ENCODE data around the gene RIPOR3. TPM values are rescaled to one million over a fixed set of nuclear protein-coding genes. Genes with fewer than 3 reads are reported as not detected.
A peak's percentile ranks its signal among the peaks of the same experiment; 100 is the strongest.
"Not testable (repeated sequence)": the region's sequence is repeated elsewhere in the genome, so short reads cannot be mapped to it uniquely, and the experiment has no call there.

Gene RIPOR3
- total RNA-seq, 1 donor from 2014 or later = 1.2 TPM

- peak; percentile 61 for ATAC-seq
Measured at GRCh38 chr20:50569864-50570836, 121.2 kb downstream of the RIPOR3 start.

DNA sequence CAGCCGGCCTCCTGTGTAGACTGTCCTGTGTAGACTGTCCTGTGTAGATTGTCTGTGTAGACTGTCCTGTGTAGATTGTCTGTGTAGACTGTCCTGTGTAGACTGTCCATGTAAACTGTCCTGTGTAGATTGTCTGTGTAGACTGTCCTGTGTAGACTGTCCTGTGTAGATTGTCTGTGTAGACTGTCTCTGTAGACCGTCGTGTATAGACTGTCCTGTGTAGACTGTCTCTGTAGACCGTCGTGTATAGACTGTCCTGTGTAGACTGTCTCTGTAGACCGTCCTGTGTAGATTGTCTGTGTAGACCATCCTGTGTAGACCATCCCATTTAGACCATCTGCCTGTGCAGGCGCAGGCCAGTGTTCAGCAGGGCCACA, 121.9 kb downstream of the RIPOR3 start:
- ATAC-seq = not testable (repeated sequence)

DNA sequence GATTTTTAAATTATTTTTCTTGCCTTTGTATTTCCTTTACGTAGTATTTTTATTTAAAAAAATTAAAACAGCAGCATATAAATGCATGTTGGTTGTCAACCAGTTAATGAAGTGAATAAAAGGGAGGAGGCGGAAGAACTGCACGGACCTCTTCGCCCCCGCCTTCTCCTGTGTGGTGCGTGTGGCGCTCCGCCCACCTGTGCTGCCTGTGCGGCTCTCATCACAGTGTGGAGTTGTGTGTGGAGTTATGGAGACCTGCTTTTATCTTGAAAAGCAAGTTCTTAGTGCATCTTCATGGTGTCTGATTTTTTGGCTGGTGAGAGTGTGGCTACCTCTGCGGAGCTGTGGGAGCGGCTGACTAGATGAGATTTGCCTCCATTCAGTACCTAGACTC, 122.8 kb downstream of the RIPOR3 start:
- ATAC-seq = peak; percentile 40

GRCh38 chr20:50567860-50568548, 123.3 kb downstream of the RIPOR3 start:
- no peak for ATAC-seq

GRCh38 chr20:50565871-50566270, 125.5 kb downstream of the RIPOR3 start:
- no peak for ATAC-seq

DNA sequence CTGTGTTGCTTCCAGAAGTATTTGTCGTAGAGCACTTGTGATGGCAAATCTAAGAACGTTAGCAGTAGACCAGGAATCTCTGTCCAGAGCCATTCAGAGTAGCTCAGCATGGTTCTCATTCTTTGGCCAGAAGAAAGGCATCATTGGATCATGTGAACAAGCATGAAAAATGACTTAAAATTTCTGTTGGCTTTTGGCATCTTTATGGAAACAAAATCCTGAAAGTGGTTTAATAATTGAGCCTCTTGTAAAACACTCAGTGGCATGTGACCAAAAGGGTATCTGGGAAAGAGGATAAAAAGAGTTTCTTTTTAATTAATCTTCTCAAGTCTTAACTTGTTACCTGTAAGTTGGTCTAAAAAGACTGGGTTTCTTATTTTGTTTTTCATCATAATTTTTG, 126.0 kb downstream of the RIPOR3 start:
- no peak for ATAC-seq

GRCh38 chr20:50563133-50563944, 128.0 kb downstream of the RIPOR3 start:
- no peak for ATAC-seq

DNA sequence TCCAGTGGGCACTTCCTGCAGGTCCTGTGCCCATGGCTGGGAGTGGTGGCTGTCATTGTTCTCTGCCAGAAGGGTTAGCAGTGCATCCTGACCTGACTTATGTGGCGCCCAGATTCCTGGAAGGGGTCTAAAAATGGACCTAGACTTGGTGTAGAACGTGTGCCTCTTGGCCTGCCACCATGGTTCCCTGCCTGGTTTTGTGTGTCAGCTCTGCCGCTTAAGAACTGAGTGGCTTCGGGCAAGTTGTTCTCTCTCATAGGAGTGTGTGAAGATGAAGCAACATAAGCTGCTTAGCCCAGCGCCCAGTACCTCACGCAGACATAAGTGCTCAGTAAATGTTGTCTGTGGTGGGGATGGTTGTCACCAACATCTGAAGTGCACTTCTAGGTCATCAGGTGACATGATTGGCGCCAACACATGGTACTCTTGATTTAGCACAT, 129.1 kb downstream of the RIPOR3 start:
- ATAC-seq = no peak

DNA sequence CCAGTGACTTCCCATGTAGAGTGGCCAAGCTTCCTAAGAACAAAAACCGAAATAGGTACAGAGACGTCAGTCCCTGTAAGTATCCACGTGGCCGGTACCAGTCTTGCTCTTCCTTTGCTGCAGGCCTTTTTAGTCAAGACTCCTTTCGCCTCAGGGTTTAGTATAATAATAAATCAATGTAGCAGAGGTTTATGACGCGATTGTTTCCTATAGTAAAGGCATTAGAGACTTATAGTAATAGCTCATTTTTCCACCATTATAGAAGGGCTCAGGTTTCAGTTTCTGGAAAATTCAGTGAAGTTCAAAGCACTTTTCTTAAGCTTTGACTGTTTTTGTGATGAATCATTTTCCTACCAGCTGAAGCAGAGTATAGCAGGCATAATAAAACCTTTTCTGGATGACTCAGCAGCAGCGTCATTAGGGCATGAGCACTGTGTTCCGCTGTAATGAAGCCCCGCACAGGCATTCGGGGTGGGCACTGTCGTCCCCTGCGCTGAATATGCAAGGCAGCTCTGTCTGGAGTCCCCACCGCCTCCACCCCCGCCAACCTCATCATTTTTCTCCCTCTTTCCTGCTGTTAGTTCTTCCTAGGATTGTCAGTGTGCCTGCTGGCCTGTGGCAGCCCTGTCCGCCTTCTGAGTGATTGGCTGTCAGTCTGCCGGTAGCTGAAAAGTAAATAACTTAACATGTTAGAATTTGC, 129.8 kb downstream of the RIPOR3 start:
- peak; percentile 83 for ATAC-seq

GRCh38 chr20:50560867-50561266, 130.5 kb downstream of the RIPOR3 start:
- peak; percentile 3 for ATAC-seq

DNA sequence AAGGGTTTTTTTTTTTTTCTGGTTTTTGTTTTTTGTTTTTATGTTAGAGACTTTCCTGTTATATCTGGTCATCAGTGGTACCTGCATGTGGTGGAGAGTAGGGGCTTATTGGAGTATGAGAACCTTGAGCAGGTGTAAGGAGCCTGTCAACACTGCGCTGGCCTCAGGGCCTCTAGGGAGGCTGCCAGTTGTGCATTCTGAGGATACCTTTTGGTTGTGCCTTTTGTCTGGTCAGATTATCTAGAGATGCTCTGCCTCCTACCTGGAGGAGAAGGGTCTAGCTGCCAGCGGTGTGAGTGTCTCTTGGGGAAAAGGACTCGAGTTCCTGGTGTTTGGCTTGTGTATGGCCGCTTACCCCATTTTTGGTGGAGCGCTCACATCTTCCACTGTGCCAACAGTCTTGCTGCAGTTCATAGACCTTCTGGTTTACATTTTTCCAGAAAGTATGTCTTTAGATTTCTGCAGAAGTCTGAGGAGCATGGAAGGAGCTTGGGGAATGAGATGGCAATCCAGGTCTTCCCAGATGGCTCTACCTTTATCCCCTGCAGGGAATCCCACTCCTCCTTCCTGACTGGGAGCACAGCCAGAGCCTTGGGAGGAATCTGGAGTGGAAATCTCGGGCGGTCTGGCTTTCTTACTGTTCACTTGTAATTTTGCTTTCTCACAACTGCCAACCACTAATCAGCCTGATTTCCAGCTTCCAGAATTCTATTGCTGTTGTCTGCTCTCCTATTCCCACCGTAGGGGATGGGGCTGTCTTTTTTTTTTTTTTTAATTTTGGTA, 131.3 kb downstream of the RIPOR3 start:
- ATAC-seq = no peak

DNA sequence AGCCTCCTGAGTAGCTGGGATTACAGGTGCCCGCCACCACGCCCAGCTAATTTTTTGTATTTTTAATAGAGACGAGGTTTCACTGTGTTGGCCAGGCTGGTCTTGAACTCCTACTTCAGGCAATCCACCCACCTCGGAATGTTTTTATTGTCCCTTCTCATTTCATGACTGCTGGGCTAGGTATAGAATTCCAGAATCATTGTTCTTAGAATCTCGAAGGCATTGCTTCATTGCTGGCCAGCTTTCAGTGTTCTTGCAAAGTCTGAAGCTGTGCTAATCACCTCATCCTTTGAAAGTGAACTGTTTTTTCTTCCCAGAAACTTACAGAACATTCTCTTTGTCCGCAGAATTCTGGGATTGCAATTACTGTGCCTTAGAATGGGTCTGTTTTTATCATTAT, 132.2 kb downstream of the RIPOR3 start:
- no peak for ATAC-seq

- ATAC-seq = peak; percentile 65
Measured at GRCh38 chr20:50558483-50558925, 132.8 kb downstream of the RIPOR3 start.

DNA sequence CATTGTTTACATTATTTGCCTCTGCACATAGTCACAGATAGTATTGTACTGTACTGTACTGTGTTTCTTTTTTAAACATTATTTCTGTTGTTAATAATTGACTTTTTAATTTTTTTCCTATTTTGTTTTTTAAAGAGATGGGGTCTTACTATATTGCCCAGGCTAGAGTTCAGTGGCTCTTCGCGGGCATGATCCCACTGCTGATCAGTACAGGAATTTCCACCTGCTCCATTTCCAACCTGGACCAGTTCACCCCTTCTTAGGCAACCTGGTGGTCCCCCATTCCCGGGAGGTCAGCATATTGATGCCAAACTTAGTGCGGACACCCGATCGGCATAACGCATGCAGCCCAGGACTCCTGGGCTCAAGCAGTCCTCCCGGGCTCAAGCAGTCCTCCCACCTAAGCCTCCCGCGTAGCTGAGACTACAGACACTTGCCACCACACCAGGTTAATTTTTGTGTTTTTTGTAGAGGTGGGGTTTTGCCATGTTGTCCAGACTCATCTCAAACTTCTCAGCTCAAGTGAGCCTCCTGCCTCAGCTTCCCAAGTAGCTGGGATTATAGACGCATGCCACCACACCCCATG, 133.7 kb downstream of the RIPOR3 start:
- no peak for ATAC-seq

DNA sequence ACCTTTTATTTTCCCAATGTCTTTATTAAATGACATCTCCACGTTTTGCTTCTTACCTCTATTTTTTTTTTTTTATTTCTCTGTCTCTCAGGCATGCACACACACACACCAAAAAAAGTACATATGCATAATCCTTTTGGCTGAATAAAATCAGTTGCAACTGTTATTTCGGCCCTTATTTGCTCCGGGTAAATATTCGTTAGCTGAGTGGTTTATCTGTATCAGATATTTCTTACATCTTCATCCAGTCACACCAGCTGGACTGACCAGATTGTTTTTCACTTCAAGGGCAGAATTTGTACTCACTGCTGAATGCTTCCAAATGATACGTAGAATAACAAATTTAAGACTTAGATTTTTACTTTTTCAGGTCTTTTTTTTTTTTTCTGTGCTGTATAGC, 135.7 kb downstream of the RIPOR3 start:
- ATAC-seq = no peak

DNA sequence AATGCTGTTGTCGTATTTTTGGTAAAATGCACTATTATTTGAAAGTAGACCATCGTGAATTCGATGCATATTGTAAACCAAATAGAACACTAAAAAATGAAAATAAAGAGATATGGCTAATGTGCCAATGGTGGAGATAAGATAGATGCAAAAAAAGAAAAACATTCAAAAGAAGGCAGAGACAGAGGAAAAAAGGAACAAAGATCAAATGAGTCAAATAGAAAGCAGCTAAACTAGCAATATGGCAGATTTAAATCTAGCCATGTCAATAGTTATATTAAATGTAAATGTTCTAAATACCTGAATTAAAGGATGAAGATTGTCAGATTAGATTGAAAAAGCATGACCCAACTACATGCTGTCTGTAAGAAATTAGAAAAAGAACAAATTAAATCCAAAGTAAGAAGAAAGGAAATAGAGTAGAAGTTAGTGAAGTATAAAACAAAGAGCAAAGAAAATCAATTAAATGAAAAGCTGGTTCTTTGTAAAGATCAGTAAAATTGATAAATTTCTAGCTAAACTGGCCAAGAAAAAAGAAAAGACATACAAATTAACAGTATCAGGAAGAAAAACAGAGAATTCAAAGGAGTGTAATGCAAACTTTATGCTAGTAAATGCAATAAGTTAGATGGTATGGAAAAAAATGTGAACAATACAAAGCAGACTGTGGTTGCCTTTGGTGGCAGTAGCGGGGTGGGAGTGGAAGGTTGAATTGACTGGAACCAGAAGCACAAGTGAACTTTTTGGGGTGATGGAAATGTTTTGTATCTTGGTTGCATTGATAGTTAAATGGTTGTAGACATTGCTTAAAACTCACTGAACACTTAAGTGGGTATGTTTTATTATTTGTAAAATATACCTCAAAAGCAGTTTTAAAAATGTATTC, 136.4 kb downstream of the RIPOR3 start:
- ATAC-seq = no peak

DNA sequence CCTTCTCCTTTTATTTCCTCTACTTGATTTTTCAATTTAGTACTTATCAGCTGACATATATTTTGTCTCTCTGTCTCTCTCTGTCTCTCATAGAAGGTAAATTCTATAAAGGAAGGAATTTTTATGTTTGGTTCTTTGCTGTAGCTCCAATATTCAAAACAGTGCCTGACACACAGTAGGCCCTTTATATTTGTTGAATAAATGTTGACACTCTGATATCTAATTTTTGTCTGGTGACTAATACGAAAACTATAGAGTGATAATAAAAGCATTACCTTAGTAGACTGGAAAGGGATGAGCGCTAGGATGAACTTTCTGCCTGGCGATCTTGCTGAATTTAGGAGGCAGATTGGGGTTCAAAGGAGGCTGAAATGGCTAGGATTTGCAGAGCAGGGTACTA, 138.4 kb downstream of the RIPOR3 start:
- ATAC-seq = no peak

- peak; percentile 75 for ATAC-seq
Measured at GRCh38 chr20:50551288-50551687, 140.1 kb downstream of the RIPOR3 start.

GRCh38 chr20:50550531-50550930, 140.8 kb downstream of the RIPOR3 start:
- ATAC-seq = no peak

DNA sequence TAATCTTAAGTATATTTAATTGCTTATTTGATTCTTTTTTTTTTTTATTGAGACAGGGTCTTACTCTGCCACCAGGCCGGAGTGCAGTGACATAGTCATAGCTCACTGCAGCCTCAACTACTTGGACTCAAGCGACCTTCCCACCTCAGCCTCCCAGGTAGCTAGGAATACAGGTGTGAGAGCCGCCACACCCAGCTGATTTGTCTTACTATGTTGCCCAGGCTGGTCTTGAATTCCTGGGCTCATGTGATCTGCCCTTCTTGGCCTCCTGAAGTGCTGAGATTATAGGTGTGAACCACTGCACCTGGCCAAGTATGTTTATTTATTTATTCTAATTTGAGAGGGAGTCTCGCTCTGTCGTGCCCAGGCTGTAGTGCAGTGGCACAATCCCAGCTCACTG, 142.9 kb downstream of the RIPOR3 start:
- ATAC-seq = peak; percentile 37
